Measurements from ENCODE around the gene SSR4.

Gene SSR4

GRCh38 chrX:153844509-153845082 lies 50.1 kb downstream of the SSR4 start:
- TF ChIP-seq CTCF (conservative IDR thresholded peaks at IDR 0.05; ENCODE audit: low read depth, low read length), result no peak
- Histone ChIP-seq H3K27ac (no peak overlapping the region), H3K27me3 (ENCODE audit: insufficient read depth, low read depth) (peaks cover 16% of the 10 kb centered on the region; the same call in 1 of the 2 replicates), H3K4me2 (no peak overlapping the region), H3K79me2 (ENCODE audit: insufficient read depth, low read depth) (no peaks in the 10 kb centered on the region), H2AFZ (ENCODE audit: low read depth) (no peak overlapping the region), H4K20me1 (ENCODE audit: insufficient read depth) (no peaks in the 10 kb centered on the region), H3K9ac (no peak overlapping the region), H3K36me3 (ENCODE audit: insufficient read depth) (no peaks in the 10 kb centered on the region), H3K4me3 (IDR thresholded peaks at IDR 0.05; ENCODE audit: insufficient read depth, low read depth, low read length) (no peak overlapping the region), H3K4me1 (ENCODE audit: low read depth, poor library complexity, severe bottlenecking) (no peaks in the 10 kb centered on the region)

- no peak overlapping the region for H3K27ac ChIP-seq
- peaks cover 16% of the 10 kb centered on the region; the same call in 1 of the 2 replicates for H3K27me3 ChIP-seq (ENCODE audit: insufficient read depth, low read depth)
- H3K4me3 ChIP-seq (IDR thresholded peaks at IDR 0.05; ENCODE audit: insufficient read depth, low read depth, low read length), result no peak overlapping the region
Measured at GRCh38 chrX:153845195-153845594, 50.7 kb downstream of the SSR4 start.

GRCh38 chrX:153845842-153846241 lies 51.4 kb downstream of the SSR4 start:
- no peak overlapping the region for H3K27ac ChIP-seq
- peaks cover 18% of the 10 kb centered on the region; the same call in 1 of the 2 replicates for H3K27me3 ChIP-seq (ENCODE audit: insufficient read depth, low read depth)

More at GRCh38 chrX:153845195-153845594, 50.7 kb downstream of the SSR4 start:
- no peak overlapping the region for H2AFZ ChIP-seq (ENCODE audit: low read depth)
- H3K9ac ChIP-seq, result no peak overlapping the region
- H3K79me2 ChIP-seq (ENCODE audit: insufficient read depth, low read depth), result no peaks in the 10 kb centered on the region
- TF ChIP-seq CTCF (conservative IDR thresholded peaks at IDR 0.05; ENCODE audit: low read depth, low read length), result no peak
- no peaks in the 10 kb centered on the region for H4K20me1 ChIP-seq (ENCODE audit: insufficient read depth)
- H3K36me3 ChIP-seq (ENCODE audit: insufficient read depth), result no peaks in the 10 kb centered on the region
- no peaks in the 10 kb centered on the region for H3K4me1 ChIP-seq (ENCODE audit: low read depth, poor library complexity, severe bottlenecking)
- H3K4me2 ChIP-seq, result no peak overlapping the region

More at GRCh38 chrX:153845842-153846241, 51.4 kb downstream of the SSR4 start:
- Histone ChIP-seq H2AFZ (ENCODE audit: low read depth) (no peak overlapping the region), H3K4me2 (no peak overlapping the region), H3K4me3 (IDR thresholded peaks at IDR 0.05; ENCODE audit: insufficient read depth, low read depth, low read length) (no peak overlapping the region), H3K9ac (no peak overlapping the region), H3K4me1 (ENCODE audit: low read depth, poor library complexity, severe bottlenecking) (no peaks in the 10 kb centered on the region), H3K36me3 (ENCODE audit: insufficient read depth) (no peaks in the 10 kb centered on the region), H4K20me1 (ENCODE audit: insufficient read depth) (no peaks in the 10 kb centered on the region), H3K79me2 (ENCODE audit: insufficient read depth, low read depth) (no peaks in the 10 kb centered on the region)
- TF ChIP-seq CTCF (conservative IDR thresholded peaks at IDR 0.05; ENCODE audit: low read depth, low read length), result no peak
